HUES6 (cell line): ENCODE results near the gene ARHGAP8.
A peak's percentile ranks its signal among the peaks of the same experiment; 100 is the strongest.
"Not testable (repeated sequence)": the region's sequence is repeated elsewhere in the genome, so short reads cannot be mapped to it uniquely, and the experiment has no call there.

Experiments
- H3K27ac ChIP-seq: 2 replicates; pipeline ENCODE4 v1.7.0; 2013; ENCODE audit warnings: low read depth, mild to moderate bottlenecking, low read length, inconsistent platforms
- H3K27me3 ChIP-seq: 2 replicates; pipeline ENCODE4 v1.6.1; 2013; ENCODE audit warnings: low read length; ENCODE audit not compliant: control insufficient read depth, insufficient read depth
- H3K36me3 ChIP-seq: 2 replicates; pipeline ENCODE4 v1.6.1; 2013; ENCODE audit warnings: low read length; ENCODE audit not compliant: control insufficient read depth, insufficient read depth
- H3K4me1 ChIP-seq: 2 replicates; pipeline ENCODE4 v1.6.1; 2013; ENCODE audit warnings: low read length; ENCODE audit not compliant: control insufficient read depth, insufficient read depth
- H3K4me3 ChIP-seq: 2 replicates; pipeline ENCODE4 v1.5.1; 2013; ENCODE audit warnings: low read depth, low read length
- H3K9ac ChIP-seq: one replicate; pipeline ENCODE4 v1.6.1; 2013; ENCODE audit warnings: mild to moderate bottlenecking, low read length
- H3K9me3 ChIP-seq: 2 replicates; pipeline ENCODE4 v1.6.1; 2013; ENCODE audit warnings: low read depth, low read length; ENCODE audit not compliant: control insufficient read depth, insufficient read depth

ARHGAP8 gene

DNA sequence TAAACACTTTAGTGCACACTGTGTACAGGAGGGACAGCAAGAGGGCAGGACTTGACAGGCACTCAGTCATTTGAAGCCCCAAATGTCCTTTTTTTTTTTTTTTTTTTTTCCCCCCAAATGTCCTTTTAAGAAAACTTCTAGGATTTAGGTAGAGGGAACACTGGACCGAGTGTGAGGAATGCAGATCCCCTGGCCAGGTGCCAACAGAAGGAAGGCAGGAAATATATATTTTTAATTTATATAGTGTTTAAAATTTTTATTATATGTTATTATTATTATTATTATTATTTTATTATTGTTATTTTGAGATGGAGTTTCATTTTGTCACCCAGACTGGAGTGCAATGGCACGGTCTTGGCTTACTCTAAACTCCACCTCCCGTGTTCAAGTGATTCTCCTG lies 35.5 kb downstream of the ARHGAP8 start:
- Histone ChIP-seq H3K4me1 (no peaks in the 10 kb centered on the region; the same call in 1 of the 2 replicates), H3K4me3 (no peak overlapping the region), H3K27me3 (no peaks in the 10 kb centered on the region), H3K27ac (no peak overlapping the region), H3K9ac (no peak overlapping the region), H3K36me3 (peaks cover 15% of the 10 kb centered on the region; the same call in 1 of the 2 replicates), H3K9me3 (peaks cover 3% of the 10 kb centered on the region; the same call in 1 of the 2 replicates)

- Histone ChIP-seq H3K36me3 (peaks cover 3% of the 10 kb centered on the region; the same call in 1 of the 2 replicates), H3K27me3 (no peaks in the 10 kb centered on the region)
Observed at GRCh38 chr22:44793106-44793505, 40.7 kb downstream of the ARHGAP8 start.

DNA sequence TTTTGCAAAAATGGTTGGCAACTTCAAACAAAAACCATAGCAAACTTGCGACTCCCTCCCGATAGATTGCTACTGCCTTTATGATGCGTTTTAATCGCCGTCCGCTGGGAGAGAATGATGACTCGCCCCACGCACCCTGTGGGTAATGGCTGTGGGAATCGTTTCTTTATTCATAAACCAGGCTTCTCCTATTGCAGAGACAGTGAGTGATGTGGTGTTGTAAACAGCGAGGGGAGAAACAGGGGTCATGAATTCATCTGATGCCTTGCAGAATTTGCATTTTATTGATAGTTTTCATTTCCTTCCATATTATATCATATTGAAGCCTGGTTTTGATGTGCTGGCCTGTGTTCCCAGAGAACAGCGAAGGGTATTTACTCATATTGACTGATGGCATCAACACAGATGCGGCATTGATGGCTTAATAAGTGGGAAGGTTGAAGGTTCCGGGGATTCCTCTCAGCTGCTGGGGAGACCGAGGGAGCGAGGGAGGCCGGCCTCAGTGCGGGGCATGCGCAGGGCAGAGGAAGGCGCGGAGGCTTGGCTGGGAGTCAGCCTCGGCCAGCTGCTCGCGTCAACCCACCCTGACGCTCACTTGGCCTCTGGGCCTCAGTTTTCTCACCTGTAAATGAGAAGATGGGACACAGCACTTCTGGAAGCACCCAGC lies 41.3 kb downstream of the ARHGAP8 start:
- no peaks in the 10 kb centered on the region for H3K9me3 ChIP-seq
- H3K4me1 ChIP-seq: peaks cover 26% of the 10 kb centered on the region
- no peak overlapping the region for H3K4me3 ChIP-seq
- H3K36me3 ChIP-seq: peaks cover 3% of the 10 kb centered on the region; the same call in 1 of the 2 replicates
- no peaks in the 10 kb centered on the region for H3K27me3 ChIP-seq
- H3K27ac ChIP-seq: no peak overlapping the region
- no peak overlapping the region for H3K9ac ChIP-seq

More at GRCh38 chr22:44793106-44793505, 40.7 kb downstream of the ARHGAP8 start:
- H3K4me1 ChIP-seq: peaks cover 26% of the 10 kb centered on the region
- H3K9ac ChIP-seq: no peak overlapping the region
- no peak overlapping the region for H3K27ac ChIP-seq
- no peaks in the 10 kb centered on the region for H3K9me3 ChIP-seq
- H3K4me3 ChIP-seq: no peak overlapping the region

DNA sequence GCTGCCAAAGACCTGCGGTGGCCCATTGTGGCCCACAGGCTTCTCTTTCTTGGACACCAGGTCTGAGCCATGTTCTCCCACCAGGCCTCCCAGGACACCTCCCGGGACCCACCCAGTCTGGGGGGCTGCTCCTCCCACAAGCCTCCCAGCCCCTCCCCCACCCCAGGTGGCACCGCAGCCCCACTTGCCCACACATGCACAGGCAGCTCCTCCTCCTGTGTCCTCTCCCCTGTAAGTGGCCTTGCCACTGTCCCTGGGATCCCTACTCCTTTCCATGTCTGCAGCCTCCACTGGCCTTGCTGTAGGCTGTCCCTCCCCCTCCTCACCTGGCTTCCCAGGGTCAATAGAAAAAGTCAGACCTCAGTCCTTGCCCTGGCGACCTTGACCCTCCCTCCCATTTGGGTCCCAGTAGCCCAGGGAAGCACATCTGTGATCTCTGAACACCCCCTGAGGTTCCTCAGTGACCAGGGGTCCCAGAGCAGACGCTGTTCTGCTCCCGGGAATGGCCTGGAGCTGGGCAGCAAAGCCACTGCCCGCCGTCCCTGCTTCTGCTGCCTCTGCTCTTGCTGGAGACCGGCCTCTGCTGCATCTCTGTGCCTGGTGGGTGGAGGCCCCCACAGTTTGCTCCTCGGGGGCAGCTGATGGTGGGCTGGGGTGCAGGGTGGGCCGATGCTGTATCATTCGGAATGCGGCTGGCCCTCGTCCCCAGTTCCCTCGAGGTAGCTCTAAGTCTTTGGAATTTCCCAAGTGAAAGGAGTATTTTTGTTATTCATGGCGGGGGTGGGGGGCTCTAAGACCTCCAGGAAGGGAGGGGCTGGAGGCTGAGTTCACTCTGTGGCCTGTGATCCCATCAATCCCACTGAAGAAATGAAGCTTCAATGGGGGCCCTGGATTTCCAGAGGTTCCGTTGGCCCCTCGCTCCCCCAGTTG lies 43.6 kb downstream of the ARHGAP8 start:
- no peaks in the 10 kb centered on the region for H3K27me3 ChIP-seq
- H3K9ac ChIP-seq: peak overlapping the region; percentile 24
- H3K27ac ChIP-seq: peak overlapping the region; percentile 2; the same call in 1 of the 2 replicates
- H3K4me3 ChIP-seq: 0 out of 2 replicates have a peak overlapping the region, but pooled peaks have one; percentile 4
- H3K4me1 ChIP-seq: peaks cover 31% of the 10 kb centered on the region
- peaks cover 2% of the 10 kb centered on the region; the same call in 1 of the 2 replicates for H3K36me3 ChIP-seq
- H3K9me3 ChIP-seq: no peaks in the 10 kb centered on the region

DNA sequence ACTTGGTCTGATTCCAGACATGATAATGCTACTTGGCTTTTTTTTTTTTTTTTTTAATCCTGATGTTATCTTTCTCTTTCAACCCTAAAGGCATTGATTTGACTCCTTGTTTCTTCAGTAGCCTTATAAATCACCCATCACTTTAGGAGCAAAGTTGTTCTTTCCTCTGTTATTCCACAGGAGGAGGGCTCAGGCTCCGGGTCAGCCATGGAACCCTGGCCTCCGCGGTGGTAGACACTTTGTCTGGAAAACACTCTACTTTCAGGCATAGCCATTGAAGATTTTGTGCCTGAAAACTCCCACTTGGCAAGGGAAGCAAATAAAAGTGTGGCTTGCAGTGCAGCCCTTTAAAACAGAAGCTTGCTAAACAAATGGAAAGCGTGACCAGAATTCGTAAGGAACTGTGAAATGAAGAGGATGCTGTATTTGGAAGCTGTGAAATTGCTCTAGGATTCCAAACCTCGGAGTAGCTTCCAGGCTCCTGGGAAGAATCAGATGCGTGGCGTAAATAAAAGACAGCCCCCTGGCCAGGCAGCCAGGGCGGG lies 44.9 kb downstream of the ARHGAP8 start:
- Histone ChIP-seq H3K27me3 (no peaks in the 10 kb centered on the region), H3K27ac (no peak overlapping the region), H3K9ac (no peak overlapping the region), H3K4me1 (peaks cover 31% of the 10 kb centered on the region), H3K4me3 (no peak overlapping the region), H3K36me3 (no peaks in the 10 kb centered on the region), H3K9me3 (no peaks in the 10 kb centered on the region)

- peaks cover 31% of the 10 kb centered on the region for H3K4me1 ChIP-seq
- H3K9me3 ChIP-seq: no peaks in the 10 kb centered on the region
- no peaks in the 10 kb centered on the region for H3K27me3 ChIP-seq
- H3K4me3 ChIP-seq: no peak overlapping the region
- no peak overlapping the region for H3K27ac ChIP-seq
- no peaks in the 10 kb centered on the region; the same call in 1 of the 2 replicates for H3K36me3 ChIP-seq
- no peak overlapping the region for H3K9ac ChIP-seq
Observed at GRCh38 chr22:44799077-44799945, 46.9 kb downstream of the ARHGAP8 start.

DNA sequence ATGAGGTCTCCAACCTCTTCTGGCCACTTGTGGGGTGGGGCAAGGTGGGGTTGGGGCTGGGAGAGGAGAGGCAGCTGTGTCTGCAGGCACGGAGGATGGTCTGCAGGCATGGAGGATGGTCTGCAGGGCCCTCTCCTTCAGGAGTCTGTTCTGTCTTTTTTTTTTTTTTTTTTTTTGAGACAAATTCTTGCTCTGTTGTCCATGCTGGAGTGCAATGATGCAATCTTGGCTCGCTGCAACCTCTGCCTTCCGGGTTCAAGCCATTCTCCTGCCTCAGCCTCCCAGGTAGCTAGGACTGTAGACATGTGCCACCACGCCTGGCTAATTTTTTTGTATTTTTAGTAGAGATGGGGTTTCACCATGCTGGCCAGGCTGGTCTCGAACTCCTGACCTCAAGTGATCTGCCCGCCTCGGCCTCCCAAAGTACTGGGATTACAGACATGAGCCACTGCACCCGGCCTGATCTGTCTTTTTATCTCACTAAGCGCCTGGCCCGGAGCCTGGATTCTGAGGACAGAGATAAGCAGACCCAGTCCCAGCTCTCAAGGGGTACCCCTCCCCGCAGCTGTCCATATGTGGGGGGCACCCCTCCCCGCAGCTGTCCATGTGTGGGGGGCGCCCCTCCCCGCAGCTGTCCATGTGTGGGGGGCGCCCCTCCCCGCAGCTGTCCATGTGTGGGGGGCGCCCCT lies 47.7 kb downstream of the ARHGAP8 start:
- peaks cover 30% of the 10 kb centered on the region for H3K4me1 ChIP-seq
- H3K4me3 ChIP-seq, H3K27ac ChIP-seq, H3K9me3 ChIP-seq, H3K27me3 ChIP-seq, H3K36me3 ChIP-seq, H3K9ac ChIP-seq: not testable (repeated sequence)

- Histone ChIP-seq H3K27me3 (no peaks in the 10 kb centered on the region), H3K9ac (no peak overlapping the region), H3K36me3 (peaks cover 4% of the 10 kb centered on the region), H3K4me1 (peaks cover 17% of the 10 kb centered on the region), H3K27ac (no peak overlapping the region), H3K4me3 (no peak overlapping the region), H3K9me3 (no peaks in the 10 kb centered on the region)
Observed at GRCh38 chr22:44801476-44801875, 49.1 kb downstream of the ARHGAP8 start.

DNA sequence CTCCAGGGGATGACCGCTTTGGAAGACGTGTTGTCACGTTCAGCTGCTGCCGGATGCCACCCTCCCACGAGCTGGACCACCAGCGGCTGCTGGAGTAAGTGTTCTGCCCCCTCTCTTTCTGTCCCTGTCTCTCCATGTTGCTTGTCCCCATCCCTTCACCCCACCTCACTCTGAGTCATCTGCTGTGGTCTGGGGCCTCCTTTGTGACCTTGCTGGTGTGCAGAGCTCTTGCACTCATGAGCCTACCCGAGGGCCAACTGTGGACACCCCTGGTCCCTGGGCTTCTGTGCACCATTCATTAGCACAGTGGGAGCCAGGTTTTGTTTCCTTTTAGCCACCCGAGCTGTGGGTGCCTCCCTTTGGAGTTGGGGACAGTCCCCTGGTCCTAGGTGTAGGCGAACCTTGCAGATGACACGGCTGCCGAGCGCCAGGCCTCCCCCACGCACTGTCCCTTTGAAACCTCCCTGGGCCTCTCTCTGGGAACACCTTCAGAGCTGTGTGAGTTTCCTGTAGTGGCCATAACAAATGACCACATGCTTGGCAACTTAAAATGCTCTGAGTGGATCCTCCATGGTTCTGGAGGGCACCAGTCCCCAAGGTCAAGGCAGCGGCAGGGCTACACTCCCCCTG lies 49.8 kb downstream of the ARHGAP8 start:
- Histone ChIP-seq H3K27ac (no peak overlapping the region), H3K27me3 (no peaks in the 10 kb centered on the region), H3K9me3 (no peaks in the 10 kb centered on the region), H3K4me3 (no peak overlapping the region), H3K9ac (no peak overlapping the region), H3K4me1 (peaks cover 14% of the 10 kb centered on the region), H3K36me3 (peaks cover 4% of the 10 kb centered on the region)
